Activated naive CD8-positive, alpha-beta T cell treated with anti-CD3 and anti-CD28 coated beads, Interleukin-2, amount 50 U/mL, for 16 hours (primary cell): ENCODE results near the gene TMC6.

ENCODE experiments used
- DNase-seq: peaks from one replicate; pipeline ENCODE4 v3.0.0-alpha.2; 2020; ENCODE audit warnings: low read depth, low spot score

Gene TMC6

GRCh38 chr17:78137392-78138203 is 9.0 kb upstream of the TMC6 start:
- no peak for DNase-seq

- no peak for DNase-seq
Observed at GRCh38 chr17:78135858-78136500, 7.4 kb upstream of the TMC6 start.

GRCh38 chr17:78134899-78135385 is 6.4 kb upstream of the TMC6 start:
- no peak for DNase-seq

- DNase-seq = no peak
Observed at GRCh38 chr17:78133971-78134898, 5.7 kb upstream of the TMC6 start.

- DNase-seq = no peak
Observed at GRCh38 chr17:78133179-78133951, 4.8 kb upstream of the TMC6 start.

- no peak for DNase-seq
Observed at GRCh38 chr17:78132767-78133178, 4.2 kb upstream of the TMC6 start.

- DNase-seq = no peak
Observed at GRCh38 chr17:78132084-78132676, 3.6 kb upstream of the TMC6 start.

GRCh38 chr17:78131172-78132083 is 2.9 kb upstream of the TMC6 start:
- DNase-seq = no peak

GRCh38 chr17:78130437-78131101 is 2.0 kb upstream of the TMC6 start, which contains the start of gene TMC8:
Gene TMC8 (plus strand): TSS chr17:78130771. CDS start chr17:78131589, 818 bp downstream.
- no peak for DNase-seq

GRCh38 chr17:78130090-78130436 is 1.5 kb upstream of the TMC6 start:
- no peak for DNase-seq

GRCh38 chr17:78129351-78130089 is 965 bp upstream of the TMC6 start:
- DNase-seq = no peak

- no peak for DNase-seq
Observed at GRCh38 chr17:78127888-78128550, 536 bp downstream of the TMC6 start.

GRCh38 chr17:78127239-78127887 is 1.2 kb downstream of the TMC6 start:
- no peak for DNase-seq

- no peak for DNase-seq
Observed at GRCh38 chr17:78126895-78127238, 1.7 kb downstream of the TMC6 start.

- DNase-seq = no peak
Observed at GRCh38 chr17:78125976-78126894, 2.3 kb downstream of the TMC6 start.

GRCh38 chr17:78125138-78125913 is 3.2 kb downstream of the TMC6 start:
- no peak for DNase-seq
